A549 (cell line): ENCODE measurements around the gene SPEN.

Experiments
- CTCF ChIP-seq: fragments of >200 bp; sonication (Bioruptor Twin); formaldehyde crosslinking; IDR thresholded peaks from 3 replicates; pipeline ENCODE4 v1.5.1; 2016
- MYC ChIP-seq: IDR thresholded peaks from 2 replicates; pipeline ENCODE4 v1.6.1; 2012; ENCODE audit warnings: mild to moderate bottlenecking, inconsistent platforms, low read length, improper control_type of control experiment, borderline replicate concordance
- POLR2A ChIP-seq: IDR thresholded peaks from 2 replicates; pipeline ENCODE4 v1.6.1; 2012; ENCODE audit warnings: mild to moderate bottlenecking, low read length
- RFX5 ChIP-seq: fragments of 450-650 bp; IDR thresholded peaks from 2 replicates; pipeline ENCODE4 v1.7.1; 2014; ENCODE audit warnings: antibody characterized with exemption, mild to moderate bottlenecking, moderate library complexity
- SMC3 ChIP-seq: fragments of >200 bp; sonication (Bioruptor Twin); formaldehyde crosslinking; IDR thresholded peaks from 3 replicates; pipeline ENCODE4 v1.6.1; 2018; ENCODE audit warnings: inconsistent platforms
- TF ChIP-seq, protein P1 (sequence below): fragments of 450-650 bp; IDR thresholded peaks from 2 replicates; pipeline ENCODE4 v1.6.1; 2014; ENCODE audit warnings: antibody characterized with exemption

DNA sequence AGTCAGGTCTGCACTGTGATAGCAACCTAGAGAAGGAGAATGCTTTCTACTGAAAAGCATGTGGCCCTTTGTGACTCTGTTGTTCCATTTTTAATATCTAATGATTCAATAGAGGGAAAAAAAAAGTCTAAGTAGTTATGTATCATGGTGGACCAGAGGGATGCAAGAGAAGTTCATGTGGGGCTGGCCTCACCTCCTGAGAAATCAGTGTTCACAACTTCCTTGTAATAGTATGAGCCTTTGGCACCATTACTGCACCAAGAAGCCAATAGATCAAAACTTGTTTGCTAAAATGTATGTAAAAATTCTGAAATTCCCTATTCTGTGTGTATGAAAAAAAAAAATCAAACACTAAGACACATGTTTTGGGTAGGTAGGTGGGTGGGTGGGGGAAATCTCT, 123.4 kb downstream of the SPEN start:
- TF ChIP-seq, protein P1, sequence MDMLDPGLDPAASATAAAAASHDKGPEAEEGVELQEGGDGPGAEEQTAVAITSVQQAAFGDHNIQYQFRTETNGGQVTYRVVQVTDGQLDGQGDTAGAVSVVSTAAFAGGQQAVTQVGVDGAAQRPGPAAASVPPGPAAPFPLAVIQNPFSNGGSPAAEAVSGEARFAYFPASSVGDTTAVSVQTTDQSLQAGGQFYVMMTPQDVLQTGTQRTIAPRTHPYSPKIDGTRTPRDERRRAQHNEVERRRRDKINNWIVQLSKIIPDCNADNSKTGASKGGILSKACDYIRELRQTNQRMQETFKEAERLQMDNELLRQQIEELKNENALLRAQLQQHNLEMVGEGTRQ, result no peak
- TF ChIP-seq CTCF (no peak), POLR2A (no peak), RFX5 (no peak), MYC (no peak), SMC3 (no peak)
